Karpas-422 (cell line): ENCODE measurements around the gene GATA1. TPM values are rescaled to one million over a fixed set of nuclear protein-coding genes. Genes with fewer than 3 reads are reported as not detected.

Experiments used
- DNase-seq: peaks from one replicate; pipeline ENCODE4 v3.0.0-alpha.2; 2015
- H2AFZ ChIP-seq: fragments of 200-600 bp; sonication (generic); 2 replicates; pipeline ENCODE4 v1.6.1; 2014; ENCODE audit warnings: antibody characterized with exemption, low read length, mixed read lengths
- H3K27ac ChIP-seq: fragments of 200-600 bp; sonication (generic); 2 replicates; pipeline ENCODE4 v1.5.1; 2014; ENCODE audit warnings: mild to moderate bottlenecking, low read length, moderate library complexity
- H3K27me3 ChIP-seq: fragments of 200-600 bp; sonication (generic); 2 replicates; pipeline ENCODE4 v1.6.1; 2014; ENCODE audit warnings: low read length, mixed read lengths
- H3K36me3 ChIP-seq: fragments of 200-600 bp; sonication (generic); 2 replicates; pipeline ENCODE4 v1.6.1; 2014; ENCODE audit warnings: low read length, mixed read lengths; ENCODE audit not compliant: insufficient read depth
- H3K4me1 ChIP-seq: fragments of 200-600 bp; sonication (generic); 2 replicates; pipeline ENCODE4 v1.6.1; 2014; ENCODE audit warnings: mild to moderate bottlenecking, low read length, mixed read lengths
- H3K4me2 ChIP-seq: fragments of 200-600 bp; sonication (generic); 2 replicates; pipeline ENCODE4 v1.6.1; 2014; ENCODE audit warnings: low read length, low read depth, mild to moderate bottlenecking; ENCODE audit not compliant: poor library complexity, severe bottlenecking
- H3K4me3 ChIP-seq: fragments of 200-600 bp; sonication (generic); 2 replicates; pipeline ENCODE4 v1.5.1; 2014; ENCODE audit warnings: mild to moderate bottlenecking, antibody characterized with exemption, low read length, mixed read lengths
- H3K79me2 ChIP-seq: fragments of 200-600 bp; sonication (generic); 2 replicates; pipeline ENCODE4 v1.6.1; 2014; ENCODE audit warnings: mild to moderate bottlenecking, low read length, mixed read lengths
- H3K9ac ChIP-seq: fragments of 200-600 bp; sonication (generic); 2 replicates; pipeline ENCODE4 v1.6.0; 2014; ENCODE audit warnings: low read length
- H3K9me2 ChIP-seq: fragments of 200-600 bp; sonication (generic), shearing (Covaris generic); replicated peaks from 2 replicates; pipeline ENCODE4 v1.6.0; 2014; ENCODE audit warnings: mild to moderate bottlenecking, low read length, moderate library complexity; ENCODE audit not compliant: insufficient read depth
- H3K9me3 ChIP-seq: fragments of 300-700, 200-600 bp; sonication (generic); 2 replicates; pipeline ENCODE4 v1.6.1; 2014; ENCODE audit warnings: low read length, mixed read lengths
- H4K20me1 ChIP-seq: fragments of 200-600 bp; sonication (generic); 2 replicates; pipeline ENCODE4 v1.6.1; 2014; ENCODE audit warnings: mild to moderate bottlenecking, antibody characterized with exemption, low read length, low read depth; ENCODE audit not compliant: insufficient read depth
- small RNA-seq: library from RNA; depleted of rRNA; stranded (forward); fragments of <200 nt; gene quantifications from one replicate; pipeline ENCODE3, GENCODE V24; 2014
- total RNA-seq: library from RNA; depleted of rRNA; stranded (reverse); fragments of >200 nt; shearing (Covaris generic); gene quantifications from 2 replicates; pipeline ENCODE4 v1.2.3, GENCODE V29; 2014; ENCODE audit warnings: low replicate concordance; rRNA removed

The GATA1 gene
- total RNA-seq, 1 experiment from 2014 or later = not detected

- H3K27ac ChIP-seq = no peak overlapping the region
- no peaks in the 10 kb centered on the region for H3K4me1 ChIP-seq
- no peaks in the 10 kb centered on the region for H3K9me3 ChIP-seq
- no peaks in the 10 kb centered on the region for H4K20me1 ChIP-seq
- H3K4me2 ChIP-seq = no peak overlapping the region
- no peak overlapping the region for H2AFZ ChIP-seq
- no peak overlapping the region for H3K9ac ChIP-seq
- no peak overlapping the region for H3K4me3 ChIP-seq
- H3K27me3 ChIP-seq = no peaks in the 10 kb centered on the region
- H3K9me2 ChIP-seq = no peaks in the 10 kb centered on the region
- DNase-seq = no peak
- no peaks in the 10 kb centered on the region for H3K36me3 ChIP-seq
- no peaks in the 10 kb centered on the region for H3K79me2 ChIP-seq
Observed at GRCh38 chrX:48831909-48832291, 45.5 kb downstream of the GATA1 start.

- Histone ChIP-seq H3K9me2 (no peaks in the 10 kb centered on the region), H3K4me3 (no peak overlapping the region), H3K4me1 (no peaks in the 10 kb centered on the region), H3K27me3 (no peaks in the 10 kb centered on the region), H3K4me2 (no peak overlapping the region), H3K9me3 (no peaks in the 10 kb centered on the region), H3K27ac (no peak overlapping the region), H3K9ac (no peak overlapping the region), H3K36me3 (no peaks in the 10 kb centered on the region), H2AFZ (no peak overlapping the region), H4K20me1 (no peaks in the 10 kb centered on the region), H3K79me2 (no peaks in the 10 kb centered on the region)
- DNase-seq = no peak
Observed at GRCh38 chrX:48833542-48834138, 47.2 kb downstream of the GATA1 start.

- no peaks in the 10 kb centered on the region for H3K27me3 ChIP-seq
- H3K36me3 ChIP-seq = no peaks in the 10 kb centered on the region
- no peak for DNase-seq
- H3K79me2 ChIP-seq = no peaks in the 10 kb centered on the region
- no peak overlapping the region for H2AFZ ChIP-seq
- no peaks in the 10 kb centered on the region for H3K9me3 ChIP-seq
- no peak overlapping the region for H3K4me3 ChIP-seq
- no peaks in the 10 kb centered on the region for H3K4me1 ChIP-seq
- no peak overlapping the region for H3K4me2 ChIP-seq
- H3K9ac ChIP-seq = no peak overlapping the region
- H4K20me1 ChIP-seq = no peaks in the 10 kb centered on the region
- H3K27ac ChIP-seq = no peak overlapping the region
- H3K9me2 ChIP-seq = no peaks in the 10 kb centered on the region
Observed at GRCh38 chrX:48834383-48834709, 48.0 kb downstream of the GATA1 start.

- no peaks in the 10 kb centered on the region for H3K36me3 ChIP-seq
- no peaks in the 10 kb centered on the region for H3K9me3 ChIP-seq
- H3K79me2 ChIP-seq = no peaks in the 10 kb centered on the region
- no peak within 1 kb of the TSS for H3K4me3 ChIP-seq
- H2AFZ ChIP-seq = no peak within 1 kb of the TSS
- no peaks in the 10 kb centered on the region for H3K27me3 ChIP-seq
- no peak within 1 kb of the TSS for H3K9ac ChIP-seq
- DNase-seq = no peak
- H3K27ac ChIP-seq = no peak within 1 kb of the TSS
- no peaks in the 10 kb centered on the region for H3K9me2 ChIP-seq
- no peak within 1 kb of the TSS for H3K4me2 ChIP-seq
- no peaks in the 10 kb centered on the region for H4K20me1 ChIP-seq
- H3K4me1 ChIP-seq = no peaks in the 10 kb centered on the region
Observed at GRCh38 chrX:48835524-48836329, 49.3 kb downstream of the GATA1 start, which contains the start of gene PCSK1N. Gene PCSK1N (minus strand): TSS chrX:48835610. CDS start chrX:48835532, 78 bp downstream.

- no peaks in the 10 kb centered on the region for H3K9me3 ChIP-seq
- H3K9me2 ChIP-seq = no peaks in the 10 kb centered on the region
- H2AFZ ChIP-seq = no peak overlapping the region
- no peaks in the 10 kb centered on the region for H3K36me3 ChIP-seq
- no peak overlapping the region for H3K4me3 ChIP-seq
- H3K27me3 ChIP-seq = no peaks in the 10 kb centered on the region
- DNase-seq = no peak
- no peak overlapping the region for H3K9ac ChIP-seq
- no peak overlapping the region for H3K4me2 ChIP-seq
- no peaks in the 10 kb centered on the region for H3K4me1 ChIP-seq
- no peaks in the 10 kb centered on the region for H4K20me1 ChIP-seq
- no peaks in the 10 kb centered on the region for H3K79me2 ChIP-seq
- H3K27ac ChIP-seq = no peak overlapping the region
Observed at GRCh38 chrX:48839686-48840085, 53.3 kb downstream of the GATA1 start.

Small RNAs within 50 kb of the gene (small RNA-seq; reads per million reads assigned to genes)
- gene RNU6-29P = not detected

Other genes with a start within 250 kb of the GATA1 start
- 3.1 and 14.4 TPM in 2 replicates for gene TBC1D25, start 246.9 kb upstream of the GATA1 start, total RNA-seq
- 176 and 183 TPM in 2 replicates for gene RBM3, start 212.1 kb upstream of the GATA1 start, total RNA-seq
- 35.5 and 53.4 TPM in 2 replicates for gene WDR13, start 189.1 kb upstream of the GATA1 start, total RNA-seq
- 63.4 and 83.6 TPM in 2 replicates for gene WAS, start 102.8 kb upstream of the GATA1 start, total RNA-seq
- gene SUV39H1, start 89.9 kb upstream of the GATA1 start, total RNA-seq = 9.5 and 12.2 TPM in 2 replicates
- gene GLOD5, start 24.8 kb upstream of the GATA1 start, total RNA-seq = not detected in 2 replicates
- gene HDAC6, start 15.5 kb downstream of the GATA1 start, total RNA-seq = 25.1 and 38.7 TPM in 2 replicates
- gene ERAS, start 39.9 kb downstream of the GATA1 start, total RNA-seq = not detected in 2 replicates
- gene PCSK1N, start 49.0 kb downstream of the GATA1 start, total RNA-seq = not detected in 2 replicates
- gene TIMM17B, start 111.2 kb downstream of the GATA1 start, total RNA-seq = 84.5 and 108 TPM in 2 replicates
- 40.3 and 78.0 TPM in 2 replicates for gene PQBP1, start 111.3 kb downstream of the GATA1 start, total RNA-seq
- 12.7 and 15.1 TPM in 2 replicates for gene SLC35A2, start 125.1 kb downstream of the GATA1 start, total RNA-seq
- 23.1 and 33.8 TPM in 2 replicates for gene PIM2, start 132.4 kb downstream of the GATA1 start, total RNA-seq
- gene OTUD5, start 171.0 kb downstream of the GATA1 start, total RNA-seq = 36.2 and 57.4 TPM in 2 replicates
- 2.2 and 2.6 TPM in 2 replicates for gene KCND1, start 185.3 kb downstream of the GATA1 start, total RNA-seq
- gene GRIPAP1, start 215.7 kb downstream of the GATA1 start, total RNA-seq = 18.0 and 37.6 TPM in 2 replicates